Mesothelial cell of epicardium (in vitro differentiated cells): Measurements from ENCODE around the gene TMEM121. TPM values are rescaled to one million over a fixed set of nuclear protein-coding genes. Genes with fewer than 3 reads are reported as not detected.
A peak's percentile ranks its signal among the peaks of the same experiment; 100 is the strongest.

Experiments used
- DNase-seq, 2 experiments: peaks; one replicate each; pipeline ENCODE4 v3.0.0; 2021; ENCODE audit warnings: low spot score in 2 of 2; ENCODE audit not compliant: unreplicated experiment in 2 of 2
- H3K27ac Mint-ChIP-seq: 2 replicates; pipeline ENCODE4 v1.8.0; 2021; ENCODE audit warnings: mixed read lengths
- H3K27me3 Mint-ChIP-seq: 2 replicates; pipeline ENCODE4 v1.8.0; 2021; ENCODE audit warnings: low read depth, mixed read lengths
- H3K36me3 Mint-ChIP-seq: 2 replicates; pipeline ENCODE4 v1.8.0; 2021; ENCODE audit warnings: mixed read lengths
- H3K4me1 Mint-ChIP-seq: 2 replicates; pipeline ENCODE4 v1.8.0; 2021; ENCODE audit warnings: mixed read lengths
- H3K4me3 Mint-ChIP-seq: 2 replicates; pipeline ENCODE4 v1.8.0; 2021; ENCODE audit warnings: mild to moderate bottlenecking, moderate library complexity, mixed read lengths
- H3K9me3 Mint-ChIP-seq: 2 replicates; pipeline ENCODE4 v1.8.0; 2021; ENCODE audit warnings: mixed read lengths
- total RNA-seq: library from RNA; stranded (reverse); gene quantifications from 3 replicates; pipeline ENCODE4 v1.2.1, GENCODE V29; 2021
- TF ChIP-seq, protein P1 (sequence below): fragments of 200-600 bp; sonication (generic); IDR thresholded peaks from one replicate; pipeline ENCODE4 v1.5.0; 2021; ENCODE audit warnings: antibody characterized with exemption; ENCODE audit not compliant: unreplicated experiment

The TMEM121 gene
- total RNA-seq, 1 donor from 2014 or later = 5.6 TPM

DNA sequence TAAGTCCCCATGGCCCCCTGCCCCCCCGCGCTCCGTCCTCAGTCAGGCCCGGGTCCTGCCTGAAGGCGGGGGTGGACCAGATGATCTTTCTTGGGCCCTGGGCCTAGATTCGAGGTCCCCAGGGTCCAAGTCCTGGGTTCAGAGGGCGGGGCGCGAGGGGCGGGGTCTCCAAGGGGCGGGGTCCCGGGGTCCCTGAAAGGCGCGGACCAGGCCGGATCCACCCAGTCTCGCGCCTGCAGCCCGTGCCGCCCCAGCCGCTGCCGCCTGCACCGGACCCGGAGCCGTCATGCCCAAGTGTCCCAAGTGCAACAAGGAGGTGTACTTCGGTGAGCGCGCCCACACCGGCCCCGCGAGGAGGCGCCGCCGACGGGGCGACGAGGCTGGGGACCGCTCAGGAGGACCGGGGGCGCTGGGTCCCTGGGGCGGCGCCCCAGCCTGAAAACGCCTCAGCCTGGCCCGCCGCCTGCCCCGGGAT lies 39.4 kb upstream of the TMEM121 start:
- peak overlapping the region; percentile 50 for H3K4me3 Mint-ChIP-seq
- no peak for DNase-seq
- peaks cover 42% of the 10 kb centered on the region for H3K27me3 Mint-ChIP-seq
- TF ChIP-seq, protein P1, sequence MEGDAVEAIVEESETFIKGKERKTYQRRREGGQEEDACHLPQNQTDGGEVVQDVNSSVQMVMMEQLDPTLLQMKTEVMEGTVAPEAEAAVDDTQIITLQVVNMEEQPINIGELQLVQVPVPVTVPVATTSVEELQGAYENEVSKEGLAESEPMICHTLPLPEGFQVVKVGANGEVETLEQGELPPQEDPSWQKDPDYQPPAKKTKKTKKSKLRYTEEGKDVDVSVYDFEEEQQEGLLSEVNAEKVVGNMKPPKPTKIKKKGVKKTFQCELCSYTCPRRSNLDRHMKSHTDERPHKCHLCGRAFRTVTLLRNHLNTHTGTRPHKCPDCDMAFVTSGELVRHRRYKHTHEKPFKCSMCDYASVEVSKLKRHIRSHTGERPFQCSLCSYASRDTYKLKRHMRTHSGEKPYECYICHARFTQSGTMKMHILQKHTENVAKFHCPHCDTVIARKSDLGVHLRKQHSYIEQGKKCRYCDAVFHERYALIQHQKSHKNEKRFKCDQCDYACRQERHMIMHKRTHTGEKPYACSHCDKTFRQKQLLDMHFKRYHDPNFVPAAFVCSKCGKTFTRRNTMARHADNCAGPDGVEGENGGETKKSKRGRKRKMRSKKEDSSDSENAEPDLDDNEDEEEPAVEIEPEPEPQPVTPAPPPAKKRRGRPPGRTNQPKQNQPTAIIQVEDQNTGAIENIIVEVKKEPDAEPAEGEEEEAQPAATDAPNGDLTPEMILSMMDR = no peak
- H3K4me1 Mint-ChIP-seq = peaks cover 34% of the 10 kb centered on the region
- H3K27ac Mint-ChIP-seq = no peak overlapping the region
- no peaks in the 10 kb centered on the region for H3K36me3 Mint-ChIP-seq
- no peaks in the 10 kb centered on the region for H3K9me3 Mint-ChIP-seq

DNA sequence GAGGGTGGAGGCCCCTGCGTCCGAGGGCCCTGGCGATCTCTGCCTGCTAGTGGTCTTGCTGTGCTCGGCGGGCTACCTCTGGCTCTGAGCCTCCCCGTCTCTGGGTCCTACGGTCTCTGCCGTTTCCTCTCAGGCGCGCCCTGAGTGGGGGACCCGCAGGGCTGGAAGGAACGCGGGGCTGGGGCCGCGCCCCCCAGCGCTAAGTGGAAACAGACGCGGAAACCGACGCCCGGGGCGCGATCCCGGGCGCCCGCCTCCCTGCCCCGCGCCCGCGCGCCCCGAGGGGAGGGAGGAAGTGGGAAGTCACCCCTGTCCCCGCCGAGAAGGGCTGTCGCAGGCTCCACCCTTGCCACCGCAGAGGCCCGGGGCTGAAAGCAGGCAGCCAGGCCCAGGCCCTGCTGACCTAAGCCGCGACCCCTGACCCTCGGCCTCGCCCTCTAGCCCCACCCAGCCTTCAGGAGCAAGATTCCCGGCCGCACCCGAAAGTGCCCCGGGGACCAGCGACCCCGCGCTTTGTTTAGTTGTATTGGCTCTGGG lies 38.9 kb upstream of the TMEM121 start:
- TF ChIP-seq, protein P1 = no peak
- Mint-ChIP-seq H3K27ac (no peak overlapping the region), H3K27me3 (peaks cover 42% of the 10 kb centered on the region)

DNA sequence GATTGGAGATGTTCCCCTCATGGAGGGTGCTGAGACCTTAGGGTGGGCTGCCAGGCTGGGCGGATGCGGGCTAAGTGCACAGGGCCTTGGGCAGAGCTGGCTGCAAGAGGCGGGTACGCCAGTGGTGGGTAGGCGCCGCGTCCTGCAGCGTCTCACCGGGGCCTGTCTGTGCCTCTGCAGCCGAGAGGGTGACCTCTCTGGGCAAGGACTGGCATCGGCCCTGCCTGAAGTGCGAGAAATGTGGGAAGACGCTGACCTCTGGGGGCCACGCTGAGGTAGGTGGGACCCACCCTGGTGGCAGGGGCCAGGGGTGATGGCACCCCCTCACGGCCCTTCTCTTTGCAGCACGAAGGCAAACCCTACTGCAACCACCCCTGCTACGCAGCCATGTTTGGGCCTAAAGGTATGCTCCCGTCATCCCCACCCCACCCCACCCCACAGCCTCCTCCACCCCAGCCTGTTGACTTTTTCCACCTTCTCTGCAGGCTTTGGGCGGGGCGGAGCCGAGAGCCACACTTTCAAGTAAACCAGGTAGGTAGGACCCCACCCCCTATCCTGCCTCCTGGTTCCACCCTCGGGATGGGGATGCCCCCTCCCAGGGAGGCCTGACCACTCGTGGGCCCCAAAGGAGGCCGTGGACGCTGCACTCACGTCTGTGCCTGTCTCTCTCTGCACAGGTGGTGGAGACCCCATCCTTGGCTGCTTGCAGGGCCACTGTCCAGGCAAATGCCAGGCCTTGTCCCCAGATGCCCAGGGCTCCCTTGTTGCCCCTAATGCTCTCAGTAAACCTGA lies 38.2 kb upstream of the TMEM121 start:
- H3K27me3 Mint-ChIP-seq = peaks cover 42% of the 10 kb centered on the region
- no peaks in the 10 kb centered on the region for H3K9me3 Mint-ChIP-seq
- H3K4me1 Mint-ChIP-seq = peaks cover 28% of the 10 kb centered on the region
- TF ChIP-seq, protein P1 = no peak
- H3K4me3 Mint-ChIP-seq = peak overlapping the region; percentile 34
- H3K27ac Mint-ChIP-seq = peak overlapping the region; percentile 50
- no peaks in the 10 kb centered on the region for H3K36me3 Mint-ChIP-seq
- no peak for DNase-seq

More for the DNA sequence above, 38.9 kb upstream of the TMEM121 start:
- Mint-ChIP-seq H3K36me3 (no peaks in the 10 kb centered on the region), H3K9me3 (no peaks in the 10 kb centered on the region), H3K4me1 (peaks cover 29% of the 10 kb centered on the region), H3K4me3 (peak overlapping the region; percentile 50)
- no peak for DNase-seq

DNA sequence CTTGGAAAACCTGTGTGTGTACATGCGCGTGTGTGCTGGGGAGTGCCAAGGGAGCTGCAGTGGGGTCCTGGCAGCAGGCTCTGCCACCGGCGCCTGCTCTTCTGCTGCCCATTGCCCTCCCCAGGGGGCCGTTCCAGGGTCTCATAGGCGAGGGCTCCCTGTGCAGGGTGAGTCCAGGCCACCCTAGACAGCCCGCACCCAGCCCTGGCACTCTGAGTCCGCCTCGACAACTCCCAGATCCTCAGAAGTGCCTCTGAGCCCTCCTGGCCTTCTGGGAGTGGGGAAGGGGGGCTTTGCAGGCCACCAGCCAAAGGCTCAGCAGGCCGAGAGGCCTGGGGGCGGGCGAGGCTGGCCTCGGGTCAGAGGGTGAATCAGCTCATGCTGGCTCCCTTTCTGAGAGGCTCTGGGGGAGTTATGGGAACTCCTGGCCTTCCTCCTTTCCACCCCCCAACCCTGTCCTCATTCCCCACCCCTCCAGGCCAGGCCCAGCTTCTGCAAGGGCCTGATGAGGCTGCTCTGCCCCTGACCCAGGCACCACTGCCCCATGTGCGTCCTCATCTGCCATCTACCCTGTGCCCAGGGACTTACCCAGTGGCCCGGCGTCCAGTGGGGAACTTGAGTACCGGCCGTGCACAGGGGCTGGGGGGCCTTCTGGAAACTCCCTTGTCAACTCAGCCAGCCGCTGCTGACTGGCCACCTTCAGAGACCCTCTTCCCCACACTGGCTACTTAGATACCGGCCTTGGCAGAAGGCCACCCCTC lies 37.4 kb upstream of the TMEM121 start:
- Mint-ChIP-seq H3K4me1 (peaks cover 28% of the 10 kb centered on the region), H3K27me3 (peaks cover 42% of the 10 kb centered on the region), H3K27ac (peak overlapping the region; percentile 95), H3K4me3 (peak overlapping the region; percentile 69), H3K36me3 (no peaks in the 10 kb centered on the region), H3K9me3 (no peaks in the 10 kb centered on the region)
- TF ChIP-seq, protein P1 = no peak
- no peak for DNase-seq

DNA sequence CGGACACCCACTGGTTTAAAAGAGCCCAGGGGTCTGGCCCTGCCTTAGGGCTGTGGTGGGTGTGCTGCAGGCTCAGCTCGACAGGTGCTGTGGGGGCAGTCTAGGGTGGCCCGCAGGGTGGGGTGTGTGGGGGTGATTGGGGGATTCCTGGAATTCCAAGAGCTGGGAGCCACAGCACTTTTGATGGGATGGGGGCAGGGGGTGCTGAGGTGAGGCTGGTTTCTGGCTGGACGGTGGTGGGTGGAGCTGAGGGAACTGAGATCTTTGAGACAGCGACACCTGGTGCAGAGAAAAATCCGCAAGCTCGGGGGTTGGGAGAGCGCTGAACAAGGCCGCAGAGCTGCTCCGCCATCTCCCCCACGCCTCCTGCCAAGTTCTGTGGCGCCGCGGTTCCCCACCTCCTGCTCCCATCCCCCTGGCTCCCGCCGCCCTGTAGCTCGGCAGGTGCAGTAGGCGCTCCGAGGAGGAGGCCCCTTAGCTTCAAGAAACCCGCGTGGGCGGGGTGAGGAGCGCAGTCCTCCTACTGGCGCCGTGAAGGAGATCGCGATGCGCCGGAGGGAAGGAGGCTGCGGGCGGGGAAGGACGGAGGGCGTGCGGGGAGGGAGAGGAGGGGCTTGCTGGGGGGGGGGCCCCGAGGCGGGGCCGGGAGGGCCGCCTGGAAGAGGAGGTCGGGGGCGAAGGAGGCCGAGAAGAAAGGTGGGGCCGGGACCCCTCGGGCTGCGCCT lies 36.7 kb upstream of the TMEM121 start:
- DNase-seq = peak; percentile 81 to 89
- no peaks in the 10 kb centered on the region for H3K36me3 Mint-ChIP-seq
- H3K4me3 Mint-ChIP-seq = peak overlapping the region; percentile 69
- H3K9me3 Mint-ChIP-seq = no peaks in the 10 kb centered on the region
- TF ChIP-seq, protein P1 = no peak
- H3K27me3 Mint-ChIP-seq = peaks cover 37% of the 10 kb centered on the region
- peak overlapping the region; percentile 95 for H3K27ac Mint-ChIP-seq
- peaks cover 23% of the 10 kb centered on the region for H3K4me1 Mint-ChIP-seq
